IMR-90 (cell line): Measurements from ENCODE around the gene SLIT1. TPM values are rescaled to one million over a fixed set of nuclear protein-coding genes. Genes with fewer than 3 reads are reported as not detected.

ENCODE experiments used
- ATAC-seq: fragments of 200-7000 bp; cut with Tn5 transposase; 2 replicates; pipeline ENCODE4 v1.9.1; 2020; ENCODE audit warnings: low read depth, mild to moderate bottlenecking, moderate library complexity
- BruUV-seq: library from RNA; stranded (reverse); fragments of 400-500 nt; replicated peaks from 2 replicates; lab custom pipeline; 2021; lab: Mats Ljungman, UMichigan
- CTCF ChIA-PET: fragments of 300-600 bp; formaldehyde crosslinking; extraction: SDS; loops from one replicate; lab custom pipeline; 2021; ENCODE audit warnings: antibody characterized with exemption; lab: Yijun Ruan, JAX
- POLR2A ChIA-PET: fragments of 300-600 bp; sonication (Branson Sonifier 250); formaldehyde crosslinking; loops from one replicate; lab custom pipeline; 2022; ENCODE audit warnings: antibody characterized with exemption; ENCODE audit not compliant: unreplicated experiment; lab: Charles Lee
- DNase-seq: peaks from one replicate; pipeline ENCODE4 v3.0.0; 2013
- H2AFZ ChIP-seq: replicated peaks from 2 replicates; pipeline ENCODE3; 2013; ENCODE audit warnings: low read length, mild to moderate bottlenecking; ENCODE audit not compliant: poor library complexity
- H2AK5ac ChIP-seq: 2 replicates; pipeline ENCODE4 v1.6.1; 2013; ENCODE audit warnings: low read depth, low read length, inconsistent platforms
- H2AK9ac ChIP-seq: replicated peaks from 2 replicates; pipeline ENCODE3; 2013; ENCODE audit warnings: mild to moderate bottlenecking, low read depth, low read length, moderate library complexity; ENCODE audit not compliant: poor library complexity
- H2BK120ac ChIP-seq: 2 replicates; pipeline ENCODE4 v1.6.1; 2013; ENCODE audit warnings: low read depth, low read length, inconsistent platforms
- H2BK15ac ChIP-seq: 3 replicates; pipeline ENCODE4 v1.6.1; 2013; ENCODE audit warnings: low read depth, low read length, inconsistent platforms
- H2BK20ac ChIP-seq: 2 replicates; pipeline ENCODE4 v1.6.1; 2013; ENCODE audit warnings: low read depth, mild to moderate bottlenecking, inconsistent platforms, low read length, moderate library complexity
- H2BK5ac ChIP-seq: 2 replicates; pipeline ENCODE4 v1.6.1; 2013; ENCODE audit warnings: mild to moderate bottlenecking, low read depth, low read length, inconsistent platforms; ENCODE audit not compliant: poor library complexity, severe bottlenecking
- H3K14ac ChIP-seq: replicated peaks from 2 replicates; pipeline ENCODE4 v1.6.1; 2013; ENCODE audit warnings: low read depth, low read length, inconsistent platforms
- H3K18ac ChIP-seq: 2 replicates; pipeline ENCODE4 v1.6.1; 2013; ENCODE audit warnings: low read depth, low read length, control low read depth
- H3K23ac ChIP-seq: 2 replicates; pipeline ENCODE4 v1.6.1; 2013; ENCODE audit warnings: low read depth, low read length, inconsistent platforms
- H3K27ac ChIP-seq: 2 replicates; pipeline ENCODE4 v1.5.1; 2013; ENCODE audit warnings: mild to moderate bottlenecking, control low read depth, low read length; ENCODE audit not compliant: insufficient read depth
- H3K27me3 ChIP-seq: 2 replicates; pipeline ENCODE4 v1.6.1; 2013; ENCODE audit warnings: low read length; ENCODE audit not compliant: control insufficient read depth, insufficient read depth
- H3K36me3 ChIP-seq: 2 replicates; pipeline ENCODE4 v1.6.1; 2013; ENCODE audit warnings: low read length, mixed read lengths; ENCODE audit not compliant: control insufficient read depth, insufficient read depth
- H3K4ac ChIP-seq: 2 replicates; pipeline ENCODE4 v1.6.1; 2013; ENCODE audit warnings: low read depth, low read length, inconsistent platforms
- H3K4me1 ChIP-seq: 2 replicates; pipeline ENCODE4 v1.6.1; 2013; ENCODE audit warnings: low read length, mixed read lengths; ENCODE audit not compliant: control insufficient read depth, insufficient read depth
- H3K4me2 ChIP-seq: 2 replicates; pipeline ENCODE4 v1.6.1; 2013; ENCODE audit warnings: low read depth, mild to moderate bottlenecking, control low read depth, low read length, moderate library complexity
- H3K4me3 ChIP-seq: 2 replicates; pipeline ENCODE4 v1.5.1; 2013; ENCODE audit warnings: low read depth, mild to moderate bottlenecking, control low read depth, low read length, moderate library complexity; ENCODE audit not compliant: insufficient read depth
- H3K56ac ChIP-seq: 2 replicates; pipeline ENCODE4 v1.6.1; 2013; ENCODE audit warnings: low read length, inconsistent platforms; ENCODE audit not compliant: insufficient read depth; ENCODE audit errors: extremely low read depth
- H3K79me1 ChIP-seq, 2 experiments: 2 replicates each; pipeline ENCODE4 v1.6.1; 2013; ENCODE audit warnings: low read length in 2 of 2, inconsistent platforms in 1 of 2, low read depth in 1 of 2
- H3K9ac ChIP-seq: 2 replicates; pipeline ENCODE4 v1.6.1; 2013; ENCODE audit warnings: low read depth, low read length, control low read depth
- H3K9me1 ChIP-seq: 2 replicates; pipeline ENCODE4 v1.6.1; 2013; ENCODE audit warnings: low read length, inconsistent platforms; ENCODE audit not compliant: insufficient read depth
- H3K9me3 ChIP-seq: 2 replicates; pipeline ENCODE4 v1.6.1; 2013; ENCODE audit warnings: low read length; ENCODE audit not compliant: control insufficient read depth, insufficient read depth
- H4K20me1 ChIP-seq: 2 replicates; pipeline ENCODE4 v1.6.1; 2013; ENCODE audit warnings: low read length, inconsistent platforms; ENCODE audit not compliant: insufficient read depth
- H4K5ac ChIP-seq: 2 replicates; pipeline ENCODE4 v1.6.1; 2013; ENCODE audit warnings: mild to moderate bottlenecking, low read depth, low read length, control low read depth
- H4K8ac ChIP-seq, 2 experiments: 2 replicates each; pipeline ENCODE4 v1.6.1; 2013; ENCODE audit warnings: low read depth in 2 of 2, low read length in 2 of 2, control low read depth in 1 of 2, inconsistent platforms in 1 of 2
- H4K91ac ChIP-seq: 2 replicates; pipeline ENCODE4 v1.6.1; 2013; ENCODE audit warnings: low read depth, low read length, inconsistent platforms; ENCODE audit not compliant: insufficient read depth
- BHLHE40 ChIP-seq: fragments of 150-350 bp; IDR thresholded peaks from 2 replicates; pipeline ENCODE4 v1.6.1; 2016; ENCODE audit warnings: mild to moderate bottlenecking, low read depth, low read length
- MAFK ChIP-seq: IDR thresholded peaks from 2 replicates; pipeline ENCODE4 v1.6.1; 2012; ENCODE audit warnings: low read depth, low read length, improper control_type of control experiment
- MAZ ChIP-seq: IDR thresholded peaks from 2 replicates; pipeline ENCODE4 v1.6.1; 2012; ENCODE audit warnings: low read depth, mild to moderate bottlenecking, low read length, improper control_type of control experiment, moderate library complexity, borderline replicate concordance
- MXI1 ChIP-seq: IDR thresholded peaks from 2 replicates; pipeline ENCODE4 v1.6.1; 2012; ENCODE audit warnings: low read depth, mild to moderate bottlenecking, low read length, moderate library complexity, borderline replicate concordance
- POLR2A ChIP-seq: IDR thresholded peaks from 2 replicates; pipeline ENCODE4 v1.6.1; 2012; ENCODE audit warnings: mild to moderate bottlenecking, low read depth, low read length
- RFX5 ChIP-seq: IDR thresholded peaks from 2 replicates; pipeline ENCODE4 v1.8.0; 2012; ENCODE audit warnings: low read depth, mild to moderate bottlenecking, low read length, moderate library complexity
- WGBS, 2 experiments: methylation state at CpG; one replicate each; pipeline versions ENCODE4 v1.1.5 to v1.1.7; 2013; ENCODE audit warnings: missing lambda C conversion rate in 2 of 2; ENCODE audit not compliant: insufficient read length in 1 of 2; ENCODE audit errors: extremely low coverage in 2 of 2; 5-methylcytosine and 5-hydroxymethylcytosine counted together
- dilution Hi-C: fragments of 300-500 bp; cut with HindIII; formaldehyde crosslinking; loops from one replicate; pipeline ENCODE4 v1.14.3; 2018; ENCODE audit warnings: low sequenced_read_pairs; ENCODE audit not compliant: unreplicated experiment
- in situ Hi-C: fragments of 300-500 bp; cut with MboI; formaldehyde crosslinking; loops from 3 replicates; pipeline ENCODE4 v1.14.3; 2019; ENCODE audit warnings: low sequenced_read_pairs, inconsistent platforms, mixed read lengths
- intact Hi-C: fragments of 100-400 bp; cut with micrococcal nuclease; formaldehyde crosslinking; loops from 2 replicates; pipeline ENCODE4 v1.10.0; 2022
- polyA plus RNA-seq, 3 experiments: library from polyadenylated mRNA; depleted of rRNA; stranded (reverse); fragments of >200 nt; gene quantifications; 2 replicates each; pipeline ENCODE4 v1.2.3, GENCODE V29; 2012; ENCODE audit warnings: low replicate concordance in 1 of 3
- total RNA-seq: library from RNA; depleted of rRNA; stranded (reverse); fragments of >200 nt; gene quantifications from 2 replicates; pipeline ENCODE4 v1.2.3, GENCODE V29; 2012
- TF ChIP-seq, protein P1 (sequence below): fragments of 150-350 bp; IDR thresholded peaks from 2 replicates; pipeline ENCODE4 v1.6.1; 2017; ENCODE audit warnings: mild to moderate bottlenecking, antibody characterized with exemption, low read length, low read depth

SLIT1 gene
- total and polyA plus RNA-seq, 2 of the 4 experiments (the other 2 are of a cell fraction) = under 0.01 TPM

DNA sequence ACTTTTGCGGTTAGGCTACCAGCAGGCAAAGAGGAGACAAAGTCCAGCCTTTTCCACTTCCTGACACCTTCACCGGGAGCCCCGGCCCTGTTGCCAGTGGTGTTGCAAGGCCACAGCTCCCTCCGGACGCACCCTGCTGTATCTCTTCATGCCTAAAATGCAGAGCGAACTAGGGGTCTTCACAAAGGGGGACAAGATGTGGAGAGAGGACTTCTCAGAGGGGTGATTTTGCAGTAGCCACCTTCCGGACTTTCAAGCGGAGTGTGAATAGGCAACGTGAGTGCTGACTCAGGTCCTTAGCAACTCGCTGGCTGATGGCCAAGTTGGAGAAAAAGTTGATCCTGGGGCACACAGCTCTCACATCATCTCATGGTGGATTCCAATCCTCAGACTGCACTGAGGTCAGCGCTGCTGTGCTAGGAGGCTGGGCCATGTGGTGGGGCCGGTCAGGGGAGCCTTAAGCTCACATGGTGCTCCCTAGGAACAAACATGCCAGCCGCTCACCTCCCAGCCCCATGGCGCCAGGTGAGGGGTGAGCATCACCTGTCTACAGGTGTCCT is 187.3 kb downstream of the SLIT1 start:
- Histone ChIP-seq H3K27ac (no peak overlapping the region), H3K27me3 (no peaks in the 10 kb centered on the region; the same call in 1 of the 2 replicates), H4K5ac (no peak overlapping the region), H3K9me3 (no peaks in the 10 kb centered on the region), H3K23ac (no peak overlapping the region), H3K14ac (0 out of 2 replicates have a peak overlapping the region, but pooled peaks have one; percentile 58), H4K91ac (no peak overlapping the region), H3K36me3 (no peaks in the 10 kb centered on the region), H3K4me2 (no peak overlapping the region), H4K8ac (no peak overlapping the region), H3K4ac (no peak overlapping the region), H2AFZ (peak overlapping the region; percentile 17), H4K20me1 (no peaks in the 10 kb centered on the region), H3K18ac (no peak overlapping the region), H3K56ac (no peak overlapping the region), H2BK120ac (no peak overlapping the region), H2AK9ac (no peak overlapping the region), H3K9ac (no peak overlapping the region), H2BK20ac (no peak overlapping the region), H3K4me1 (peaks cover 5% of the 10 kb centered on the region), H2BK15ac (no peak overlapping the region), H3K79me1 (no peaks in the 10 kb centered on the region), H3K9me1 (peaks cover 11% of the 10 kb centered on the region), H2BK5ac (no peak overlapping the region), H3K4me3 (no peak overlapping the region), H2AK5ac (no peak overlapping the region)
- ChIA-PET POLR2A (no interaction called here), CTCF (interaction anchor here (0.6 kb wide), 1 partner anchor 238 kb away, joined by 3 read pairs; no protein-coding TSS in a partner anchor)
- intact Hi-C loops (no loop called here), in situ Hi-C loops (no loop called here), dilution Hi-C loops (no loop called here)
- peak; percentile 76 for ATAC-seq
- 0 out of 2 replicates have a peak, but pooled peaks have one; percentile 51 for TF ChIP-seq MAZ
- no peak for TF ChIP-seq RFX5
- peak; percentile 88 for TF ChIP-seq MAFK
- TF ChIP-seq, protein P1, sequence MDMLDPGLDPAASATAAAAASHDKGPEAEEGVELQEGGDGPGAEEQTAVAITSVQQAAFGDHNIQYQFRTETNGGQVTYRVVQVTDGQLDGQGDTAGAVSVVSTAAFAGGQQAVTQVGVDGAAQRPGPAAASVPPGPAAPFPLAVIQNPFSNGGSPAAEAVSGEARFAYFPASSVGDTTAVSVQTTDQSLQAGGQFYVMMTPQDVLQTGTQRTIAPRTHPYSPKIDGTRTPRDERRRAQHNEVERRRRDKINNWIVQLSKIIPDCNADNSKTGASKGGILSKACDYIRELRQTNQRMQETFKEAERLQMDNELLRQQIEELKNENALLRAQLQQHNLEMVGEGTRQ = peak; percentile 29; the same call in 1 of the 2 replicates
- no peak for TF ChIP-seq MXI1
- TF ChIP-seq POLR2A = no peak
- 0 out of 2 replicates have a peak, but pooled peaks have one; percentile 21 for TF ChIP-seq BHLHE40
- DNase-seq = peak; percentile 87
- BruUV-seq = no TSS peak
- WGBS, 2 experiments = 87% methylated on average over 3 of the region's 14 CpGs; no CpG with 5 or more reads in 1 of the 2 experiments
